HG03196 (cell line): Measurements from ENCODE around the gene UIMC1.

Experiments used
- ATAC-seq: cut with Tn5 transposase; IDR thresholded peaks from one replicate; pipeline ENCODE4 v1.9.1; 2021; ENCODE audit not compliant: unreplicated experiment

Gene UIMC1

DNA sequence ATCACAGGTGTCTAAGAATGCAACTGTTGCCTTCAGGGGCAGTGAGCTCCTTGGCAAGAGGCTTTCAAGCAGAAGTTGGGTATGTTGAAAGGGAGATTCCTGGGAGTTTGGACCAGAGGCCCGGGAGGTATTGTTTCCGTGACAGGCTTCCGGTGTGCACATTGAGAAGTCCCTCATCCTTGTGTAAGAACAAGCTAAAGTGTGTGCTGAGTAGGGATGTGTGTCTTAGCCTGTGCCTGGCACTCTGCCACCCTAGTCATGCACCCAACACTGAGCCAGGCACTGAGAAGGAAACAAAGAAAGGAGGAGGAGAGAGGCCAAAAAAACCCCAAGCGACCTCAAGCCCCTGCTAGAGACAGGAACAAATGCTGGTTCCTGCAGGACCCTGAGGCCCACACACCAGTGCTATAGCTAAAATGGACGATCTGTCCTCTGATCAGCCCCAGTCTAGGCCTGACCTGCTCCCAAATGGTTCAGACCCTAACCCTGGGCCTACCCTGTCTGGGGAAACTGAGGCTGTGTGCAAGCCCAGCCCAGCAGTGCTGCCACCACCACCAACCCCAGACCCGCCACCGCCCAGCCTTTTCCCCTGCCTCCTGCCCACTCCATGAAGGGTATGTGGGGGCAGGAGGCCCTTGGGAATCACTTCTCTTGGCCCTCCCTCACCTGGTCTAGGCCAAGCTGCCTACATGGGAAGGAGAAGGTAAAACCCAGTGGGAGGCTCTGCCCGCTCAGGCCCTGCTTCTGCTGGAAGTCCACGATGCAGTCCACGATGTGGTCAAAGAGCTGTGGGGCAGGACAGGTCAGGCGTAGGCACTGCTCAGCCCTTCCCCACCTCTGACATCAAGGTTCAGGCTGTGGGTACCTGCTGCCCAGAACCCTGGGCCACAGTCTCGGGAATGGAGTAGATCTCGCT, 120.0 kb downstream of the UIMC1 start:
- no peak for ATAC-seq

DNA sequence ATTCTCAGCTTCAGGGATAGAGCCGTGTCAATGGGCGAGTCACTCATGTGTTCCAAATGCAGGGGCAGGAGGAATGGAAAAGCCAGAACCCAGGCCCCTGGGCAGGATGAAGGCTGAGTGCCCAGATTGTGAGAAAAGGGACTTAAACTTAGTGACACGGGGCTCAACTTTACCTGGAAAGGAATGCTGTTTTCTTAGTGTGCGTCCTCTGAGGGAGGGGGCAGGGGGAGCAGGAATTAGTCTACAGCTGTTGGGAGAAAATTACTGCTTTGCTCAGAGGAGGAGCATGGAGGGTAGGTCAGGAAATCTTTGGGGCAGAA, 122.0 kb downstream of the UIMC1 start:
- no peak for ATAC-seq

DNA sequence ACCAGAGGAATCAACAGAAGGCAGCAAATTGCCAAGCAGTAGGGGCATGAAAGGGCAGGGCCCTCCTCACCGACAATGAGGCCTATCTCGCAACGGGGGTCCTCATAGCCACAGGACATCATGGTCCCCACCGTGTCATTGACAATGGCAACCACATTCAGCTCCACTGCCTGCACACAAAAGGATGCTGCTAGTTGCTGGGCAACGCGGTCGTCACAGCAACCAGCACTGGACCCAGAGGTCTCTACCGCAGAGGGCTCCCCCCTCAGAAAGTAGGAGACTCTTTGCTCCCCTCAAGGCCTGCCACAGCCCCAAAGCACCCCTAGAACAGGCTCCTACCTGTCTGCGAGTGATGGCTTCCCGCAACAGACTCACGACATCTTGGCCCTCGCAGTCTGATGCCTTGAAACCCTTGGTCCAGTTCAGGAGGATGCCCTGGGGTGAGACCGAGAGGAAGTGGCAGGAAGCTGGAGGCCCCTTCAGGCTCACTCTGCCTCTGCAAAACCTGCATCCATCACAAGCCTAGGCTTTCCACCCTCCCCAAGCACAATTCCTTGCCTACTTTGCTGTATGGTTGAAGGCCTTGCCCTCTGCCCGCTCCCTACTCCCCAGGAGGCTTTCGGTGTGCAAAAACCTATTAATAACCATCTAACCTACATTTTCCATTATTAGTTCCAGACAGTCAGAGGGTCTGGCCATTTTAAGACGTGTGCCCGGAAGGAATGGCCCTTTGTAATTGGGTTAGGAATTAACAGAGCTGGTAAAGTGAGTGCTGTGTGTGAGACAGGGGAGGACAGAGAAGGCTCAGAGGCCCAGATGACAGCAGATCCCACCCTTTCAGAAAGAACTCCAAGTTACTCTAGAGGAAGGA, 122.6 kb downstream of the UIMC1 start:
- ATAC-seq: no peak

DNA sequence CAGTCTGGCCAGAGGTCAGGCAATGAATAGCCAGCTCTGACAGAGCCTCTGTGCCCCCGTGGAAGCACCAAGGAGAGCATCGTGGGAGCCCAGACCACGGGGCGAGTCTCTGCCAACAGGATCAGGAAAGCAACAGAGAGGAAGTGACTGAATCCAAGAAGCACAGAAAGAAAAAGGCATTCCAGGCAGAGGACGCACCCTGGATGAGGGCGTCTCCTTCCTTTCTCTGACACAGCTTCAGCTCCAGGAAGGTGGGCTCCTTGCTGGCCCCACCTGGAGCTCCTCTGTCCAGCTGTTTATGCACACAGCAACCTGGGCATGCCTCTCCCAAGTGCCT, 124.0 kb downstream of the UIMC1 start:
- no peak for ATAC-seq

DNA sequence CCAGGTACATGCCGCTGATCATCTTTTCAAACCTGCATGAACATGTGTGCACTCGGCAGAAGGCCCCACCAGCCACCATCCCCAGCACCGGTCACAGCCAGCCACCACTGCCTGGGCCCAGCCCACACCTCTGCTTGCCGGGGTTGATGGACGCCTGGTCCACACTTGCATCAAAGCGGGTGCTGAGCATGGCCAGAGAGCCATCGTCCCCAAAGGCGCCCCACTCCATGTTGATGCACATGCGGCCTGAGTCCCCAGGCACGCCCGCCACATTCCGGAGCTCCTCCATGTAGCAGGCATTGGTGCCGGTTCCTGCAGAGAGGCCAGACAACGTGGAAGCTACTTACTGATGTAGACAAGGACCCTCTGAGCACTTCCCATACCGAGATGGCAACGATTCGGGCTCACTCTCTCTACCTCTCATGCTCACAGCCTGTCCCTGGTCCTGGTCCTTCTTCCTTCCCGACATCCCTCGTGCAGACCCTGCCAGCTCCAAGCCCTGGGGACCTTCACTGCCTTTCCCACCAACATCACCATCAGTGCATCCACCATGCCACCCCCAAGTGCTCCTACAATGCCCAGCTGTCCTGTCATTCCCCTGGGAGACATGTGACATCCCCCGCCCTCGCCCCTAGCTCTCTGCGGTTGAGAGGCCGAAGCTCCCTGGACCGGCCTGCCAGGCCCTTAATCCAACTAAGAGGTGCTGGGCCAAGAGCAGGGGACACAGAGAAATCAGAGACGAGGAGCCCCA, 124.6 kb downstream of the UIMC1 start:
- no peak for ATAC-seq

DNA sequence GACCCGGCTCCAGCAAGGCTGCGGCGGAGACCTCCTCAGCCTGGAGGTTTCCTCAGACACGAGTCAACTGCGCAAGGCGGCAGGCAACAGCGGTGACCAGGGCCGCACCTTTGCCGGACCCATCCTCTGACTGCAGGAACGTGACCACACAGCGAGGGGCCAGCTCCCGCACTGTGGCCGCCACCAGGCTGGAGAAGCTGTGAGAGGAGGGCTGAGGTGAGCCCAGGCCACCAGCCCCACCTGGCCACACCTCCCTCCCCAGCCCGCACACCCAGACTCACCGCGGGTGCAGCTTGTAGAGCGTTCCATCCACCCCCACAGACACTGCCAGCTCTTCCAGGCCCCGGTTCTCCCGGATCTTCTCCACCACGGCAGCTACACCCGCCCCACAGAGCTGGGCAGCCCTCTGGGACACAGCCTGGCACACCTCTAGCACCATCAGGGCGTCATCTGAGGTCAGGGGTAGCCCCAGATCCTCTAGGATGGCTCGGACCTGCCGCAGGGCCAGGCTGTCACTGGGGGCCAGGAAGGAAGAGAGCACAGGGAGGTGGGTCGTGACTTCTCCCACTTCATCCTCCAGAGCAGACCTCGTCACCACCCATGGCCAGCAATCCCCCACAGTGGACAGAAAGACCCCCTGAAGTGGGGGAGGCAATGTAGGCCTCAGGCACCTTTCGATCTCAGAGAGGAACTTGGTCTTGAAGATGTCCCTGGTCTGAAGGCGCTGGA, 125.4 kb downstream of the UIMC1 start:
- ATAC-seq: no peak

DNA sequence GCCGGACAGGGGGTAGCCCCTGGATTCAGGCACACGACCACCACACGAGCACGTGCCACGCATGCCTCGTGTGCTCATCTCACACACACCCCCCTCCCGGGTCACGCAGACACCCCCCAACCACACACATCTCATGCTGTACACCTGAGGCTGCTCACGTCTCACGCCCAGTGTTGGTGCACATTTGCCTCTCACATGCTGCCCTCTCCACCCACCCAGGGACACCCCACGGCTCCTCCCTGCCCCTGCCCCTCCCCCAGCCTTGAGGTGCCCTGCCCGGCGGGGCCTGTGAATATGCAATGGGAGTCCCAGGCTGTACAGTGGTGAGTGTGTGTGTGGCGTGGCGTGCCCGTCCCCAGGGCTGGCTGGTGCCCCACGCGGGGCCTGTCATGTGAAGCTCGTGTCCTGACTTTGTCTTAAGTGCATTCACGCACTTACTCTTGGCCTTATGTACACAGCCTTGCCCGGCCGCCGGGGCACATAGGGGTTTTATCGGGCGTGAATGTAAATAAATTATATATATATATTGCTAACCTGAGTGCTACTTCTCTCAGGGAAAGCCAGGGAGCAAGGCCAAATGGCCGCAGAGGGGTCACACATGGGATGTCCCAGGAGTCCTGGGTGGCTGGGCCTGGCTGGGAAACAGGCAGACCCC, 126.1 kb downstream of the UIMC1 start:
- ATAC-seq: no peak

DNA sequence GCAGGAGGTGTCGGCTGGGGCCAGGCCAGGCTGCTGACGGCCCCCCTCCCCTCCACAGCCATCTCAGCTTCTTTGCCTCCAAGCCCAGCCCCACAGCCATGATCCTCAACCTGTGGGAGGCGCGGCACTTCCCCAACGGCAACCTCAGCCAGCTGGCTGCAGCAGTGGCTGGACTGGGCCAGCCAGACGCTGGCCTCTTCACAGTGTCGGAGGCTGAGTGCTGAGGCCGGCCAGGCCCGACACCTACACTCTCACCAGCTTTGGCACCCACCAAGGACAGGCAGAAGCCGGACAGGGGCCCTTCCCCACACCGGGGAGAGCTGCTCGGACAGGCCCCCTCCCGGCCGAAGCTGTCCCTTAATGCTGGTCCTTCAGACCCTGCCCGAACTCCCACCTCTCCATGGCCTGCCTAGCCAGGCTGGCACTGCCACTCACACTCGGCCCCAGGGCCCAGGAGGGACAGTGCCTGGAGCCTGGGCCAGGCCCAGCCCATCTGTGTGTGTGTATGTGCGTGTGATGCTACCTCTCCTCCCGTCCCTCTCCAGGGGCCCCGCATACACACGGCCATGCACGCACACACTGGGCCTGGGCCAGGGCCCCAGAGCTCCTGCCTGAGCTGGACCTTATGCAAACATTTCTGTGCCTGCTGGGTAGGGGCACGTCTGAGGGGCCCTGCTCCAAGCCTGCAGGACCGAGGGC, 126.8 kb downstream of the UIMC1 start:
- no peak for ATAC-seq

DNA sequence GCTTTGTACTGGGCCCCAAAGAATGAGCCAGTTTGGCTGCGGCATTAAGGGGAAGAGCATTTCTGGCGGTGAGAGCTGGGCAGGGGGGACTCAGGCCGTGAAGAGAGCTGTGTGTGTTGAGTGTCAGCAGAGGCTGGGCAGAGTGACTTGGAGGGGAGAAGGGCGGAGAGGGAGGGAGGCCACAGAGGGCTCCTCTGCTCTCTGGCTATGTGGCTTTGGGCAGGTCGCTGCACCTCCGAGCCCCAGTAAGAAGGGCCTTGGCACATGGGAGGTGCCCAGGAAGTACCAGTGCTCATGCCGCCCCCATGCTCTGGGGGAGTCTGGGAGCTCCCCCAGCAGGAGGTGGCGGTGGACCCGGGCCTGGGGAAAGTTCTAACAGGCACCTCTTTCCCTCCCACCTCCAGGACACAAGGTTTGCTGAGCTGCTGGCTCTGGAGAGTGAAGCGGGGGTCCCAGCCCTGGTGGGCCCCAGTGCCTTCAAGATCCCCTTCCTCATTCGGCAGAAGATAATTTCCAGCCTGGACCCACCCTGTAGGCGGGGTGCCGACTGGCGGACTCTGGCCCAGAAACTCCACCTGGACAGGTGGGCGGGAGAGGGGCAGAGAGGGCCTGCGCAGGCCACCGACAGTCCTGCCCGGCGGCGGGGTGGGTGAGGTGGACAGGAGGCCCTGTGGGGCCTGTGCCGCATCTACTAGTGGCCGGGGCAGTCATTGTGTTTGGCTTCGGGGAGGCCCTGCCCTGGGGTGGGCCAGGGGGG, 127.5 kb downstream of the UIMC1 start:
- no peak for ATAC-seq

DNA sequence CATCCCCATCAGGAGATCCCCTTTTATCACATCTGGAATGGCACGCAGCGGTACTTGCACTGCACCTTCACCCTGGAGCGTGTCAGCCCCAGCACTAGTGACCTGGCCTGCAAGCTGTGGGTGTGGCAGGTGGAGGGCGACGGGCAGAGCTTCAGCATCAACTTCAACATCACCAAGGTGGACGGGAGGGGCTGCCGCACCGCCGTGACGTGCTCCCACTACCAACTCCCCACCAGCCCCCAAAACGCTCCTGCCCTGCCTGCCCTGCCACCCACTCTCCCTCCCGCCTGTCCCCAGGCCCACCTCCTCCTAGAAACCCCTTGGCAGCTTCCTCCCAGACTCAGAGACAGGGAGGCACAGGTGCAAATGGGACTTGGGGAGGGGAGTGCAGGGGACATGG, 128.1 kb downstream of the UIMC1 start:
- ATAC-seq: no peak

DNA sequence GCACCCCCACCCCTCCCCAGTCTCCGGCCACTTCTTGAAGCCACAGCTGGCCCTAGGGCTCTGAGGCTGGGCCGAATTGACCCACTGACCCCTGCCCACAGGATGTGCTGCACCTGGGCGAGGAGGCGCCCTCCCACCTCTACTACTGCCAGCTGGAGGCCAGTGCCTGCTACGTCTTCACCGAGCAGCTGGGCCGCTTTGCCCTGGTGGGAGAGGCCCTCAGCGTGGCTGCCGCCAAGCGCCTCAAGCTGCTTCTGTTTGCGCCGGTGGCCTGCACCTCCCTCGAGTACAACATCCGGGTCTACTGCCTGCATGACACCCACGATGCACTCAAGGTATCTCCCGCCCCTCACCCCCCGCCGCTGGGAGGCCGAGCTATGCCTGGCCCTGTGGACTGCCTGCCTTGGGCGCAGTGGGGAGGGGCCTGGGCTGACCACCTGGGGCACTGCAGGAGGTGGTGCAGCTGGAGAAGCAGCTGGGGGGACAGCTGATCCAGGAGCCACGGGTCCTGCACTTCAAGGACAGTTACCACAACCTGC, 128.7 kb downstream of the UIMC1 start:
- no peak for ATAC-seq

DNA sequence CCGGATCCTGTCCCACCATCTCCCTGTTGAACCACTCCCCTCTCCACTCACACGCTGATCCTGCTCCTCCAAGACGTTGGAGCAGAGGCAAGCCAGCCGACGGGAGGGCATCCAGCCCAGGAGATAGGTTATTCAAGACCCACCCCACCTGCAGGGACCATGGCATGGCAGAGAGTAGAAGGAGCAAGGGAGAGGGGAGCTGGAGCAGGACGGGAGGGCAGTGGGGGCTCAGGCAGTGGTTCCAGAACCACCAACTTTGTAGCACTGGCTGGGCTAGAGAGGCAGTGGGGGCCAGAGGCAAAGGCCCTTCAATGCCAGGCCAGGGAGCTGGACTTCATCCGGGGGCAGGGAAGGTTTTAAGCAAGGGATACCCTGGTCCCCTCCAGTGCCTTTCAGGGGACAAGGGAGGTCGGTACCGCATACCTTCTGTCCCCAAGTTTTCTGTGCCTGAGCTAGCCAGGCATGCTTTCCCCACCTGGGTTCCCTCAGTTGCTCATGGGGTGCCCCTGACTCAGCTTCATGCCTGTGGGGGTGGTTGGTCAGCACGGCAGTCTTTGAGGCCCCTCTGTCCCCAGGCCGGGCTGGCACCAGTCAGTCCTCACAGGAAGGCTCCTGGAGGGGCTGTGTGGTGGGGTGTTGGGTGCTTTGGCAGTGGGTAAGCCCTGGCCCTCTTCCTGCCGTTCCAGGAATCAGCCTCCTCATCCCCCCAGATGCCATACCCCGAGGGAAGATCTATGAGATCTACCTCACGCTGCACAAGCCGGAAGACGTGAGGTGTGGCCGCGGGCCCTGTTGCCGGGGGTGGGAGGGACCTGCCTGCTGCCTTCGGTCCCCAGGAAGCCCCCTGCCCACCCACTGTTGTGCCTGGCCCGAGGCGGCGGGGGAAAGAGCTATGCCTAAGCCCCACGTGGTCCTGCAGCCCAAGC, 129.8 kb downstream of the UIMC1 start:
- no peak for ATAC-seq

DNA sequence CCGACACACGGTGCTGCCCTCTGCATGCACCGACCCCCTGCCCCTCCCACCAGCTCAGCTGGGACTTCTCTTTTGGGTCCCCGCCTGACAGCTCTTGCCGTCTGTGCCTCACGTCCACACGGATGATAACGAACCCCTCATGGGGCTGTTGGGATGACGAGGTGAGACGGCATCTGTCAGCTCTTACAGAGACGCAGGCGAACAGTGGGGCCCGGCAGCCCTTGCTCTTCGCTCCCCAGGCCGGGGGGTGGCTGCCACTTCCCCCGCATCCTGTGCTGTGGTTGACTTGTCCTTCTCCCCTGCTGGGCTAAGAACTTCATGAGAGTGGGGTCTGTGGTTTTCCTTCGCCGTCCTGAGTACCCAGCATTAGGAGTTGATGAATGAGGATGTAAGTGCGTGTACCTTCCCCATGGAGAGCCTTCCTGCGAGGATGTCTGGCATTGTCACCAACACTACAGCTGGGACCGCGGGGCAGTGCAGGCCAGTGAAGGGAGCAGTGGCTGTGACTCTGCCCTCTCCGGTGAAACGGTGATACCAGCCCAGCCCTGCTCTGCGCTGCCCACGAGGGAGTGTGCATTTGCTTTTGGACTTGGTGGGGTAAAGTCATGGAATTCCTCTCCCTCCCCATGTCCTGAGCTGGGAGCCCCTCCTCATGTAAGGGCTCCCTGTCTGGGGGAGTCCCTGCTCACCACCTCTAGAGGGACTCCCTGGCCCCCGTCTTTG, 130.6 kb downstream of the UIMC1 start:
- no peak for ATAC-seq

DNA sequence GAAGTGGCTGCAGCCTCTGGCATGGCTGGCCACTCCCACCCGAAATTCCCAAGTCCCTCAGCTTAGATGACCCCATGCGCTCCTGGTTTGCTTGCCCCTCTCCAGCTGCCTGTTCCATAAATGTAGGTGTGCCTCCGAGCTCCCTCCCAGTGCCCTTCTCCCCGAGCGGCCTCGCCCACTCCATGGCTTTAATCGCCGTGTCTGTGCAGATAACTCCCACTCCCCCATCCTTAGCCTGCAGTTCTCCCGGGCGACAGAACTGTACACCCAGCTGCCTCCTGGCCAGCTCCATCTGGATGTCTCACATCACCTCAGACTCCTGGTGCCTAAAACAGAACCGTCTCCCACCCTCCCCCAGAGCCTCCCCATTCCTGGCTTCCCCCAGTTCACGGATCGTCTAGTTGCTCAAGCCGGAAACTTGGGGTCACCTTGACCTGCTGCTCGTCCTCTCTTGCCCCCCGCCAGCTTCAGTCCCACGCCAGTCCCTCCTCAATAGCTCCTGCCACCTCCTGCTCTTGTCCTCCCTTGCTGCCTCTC, 131.5 kb downstream of the UIMC1 start:
- ATAC-seq: no peak

DNA sequence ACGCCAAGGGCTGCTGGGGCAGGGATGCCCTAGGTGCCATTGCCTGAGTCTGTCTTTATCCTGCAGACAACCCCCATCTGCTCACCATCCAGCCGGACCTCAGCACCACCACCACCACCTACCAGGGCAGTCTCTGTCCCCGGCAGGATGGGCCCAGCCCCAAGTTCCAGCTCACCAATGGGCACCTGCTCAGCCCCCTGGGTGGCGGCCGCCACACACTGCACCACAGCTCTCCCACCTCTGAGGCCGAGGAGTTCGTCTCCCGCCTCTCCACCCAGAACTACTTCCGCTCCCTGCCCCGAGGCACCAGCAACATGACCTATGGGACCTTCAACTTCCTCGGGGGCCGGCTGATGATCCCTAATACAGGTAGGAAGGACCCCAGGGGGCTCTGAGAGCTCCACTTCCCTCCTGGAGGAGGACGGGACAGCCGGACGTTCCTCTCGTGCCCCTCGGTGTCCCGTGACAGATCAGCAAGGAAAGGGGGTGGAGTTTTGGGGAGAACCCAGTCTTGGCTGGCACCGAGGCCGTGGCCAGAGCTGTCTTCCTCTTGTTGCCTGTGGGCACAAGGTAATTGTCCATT, 132.3 kb downstream of the UIMC1 start:
- ATAC-seq: no peak

DNA sequence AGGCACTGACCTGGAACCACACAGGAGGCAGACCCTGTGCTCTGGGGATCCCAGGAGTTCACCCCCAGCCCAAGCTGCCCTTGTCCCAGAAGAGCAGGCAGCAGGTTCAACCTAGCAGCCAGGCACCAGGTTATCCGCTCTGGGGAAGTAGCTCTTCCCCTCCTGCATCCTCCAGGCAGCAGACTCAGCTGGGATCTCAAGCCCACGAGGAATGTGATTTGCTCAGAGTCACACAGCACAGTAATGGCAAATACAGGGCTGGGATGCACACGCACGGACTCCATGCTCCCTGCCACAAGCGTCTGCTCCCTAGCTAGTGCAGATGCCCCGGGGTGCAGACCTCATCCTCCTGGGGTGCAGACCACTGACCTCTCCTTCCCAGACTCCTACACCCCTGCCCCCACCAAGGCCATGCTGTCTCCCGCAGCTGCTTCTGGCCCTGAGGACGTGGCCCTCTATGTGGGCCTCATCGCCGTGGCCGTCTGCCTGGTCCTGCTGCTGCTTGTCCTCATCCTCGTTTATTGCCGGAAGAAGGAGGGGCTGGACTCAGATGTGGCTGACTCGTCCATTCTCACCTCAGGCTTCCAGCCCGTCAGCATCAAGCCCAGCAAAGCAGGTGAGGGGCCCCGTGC, 132.9 kb downstream of the UIMC1 start:
- no peak for ATAC-seq
